GM12878 (cell line): ENCODE results near the gene DNAJC15. TPM values are rescaled to one million over a fixed set of nuclear protein-coding genes. Genes with fewer than 3 reads are reported as not detected.

ENCODE experiments used
- ATAC-seq: fragments of 200-7000 bp; cut with Tn5 transposase; 3 replicates; pipeline ENCODE4 v1.9.1; 2020; ENCODE audit warnings: mild to moderate bottlenecking, moderate library complexity
- BruUV-seq: library from RNA; stranded (reverse); fragments of 400-500 nt; replicated peaks from 2 replicates; lab custom pipeline; 2021; lab: Mats Ljungman, UMichigan
- CTCF ChIA-PET: fragments of 300-600 bp; sonication (Branson Sonifier 250); formaldehyde crosslinking; extraction: SDS; loops from one replicate; lab custom pipeline; 2021; ENCODE audit warnings: inconsistent platforms; lab: Yijun Ruan, JAX
- POLR2A ChIA-PET: fragments of 350-600 bp; formaldehyde crosslinking; extraction: SDS; loops from one replicate; lab custom pipeline; 2021; ENCODE audit warnings: inconsistent platforms; lab: Charles Lee
- RAD21 ChIA-PET: fragments of 300-600 bp; sonication (Branson Sonifier 250); formaldehyde crosslinking; loops from one replicate; lab custom pipeline; 2023; ENCODE audit warnings: antibody characterized with exemption; ENCODE audit not compliant: unreplicated experiment; lab: Charles Lee
- SMC1A ChIA-PET: fragments of 300-600 bp; sonication (Branson Sonifier 250); formaldehyde crosslinking; loops from one replicate; lab custom pipeline; 2023; ENCODE audit not compliant: unreplicated experiment, uncharacterized antibody; lab: Charles Lee
- DNase-seq: peaks from one replicate; pipeline ENCODE4 v3.0.0-alpha.2; 2011; ENCODE audit warnings: low read depth, low spot score
- FAIRE-seq: peaks from 3 replicates; lab custom pipeline; 2011; peaks lifted over from hg19 to GRCh38; lab: Jason Lieb, UNC
- H2AFZ ChIP-seq: 2 replicates; pipeline ENCODE4 v1.6.0; 2011; ENCODE audit warnings: low read depth, low read length, control low read depth; ENCODE audit not compliant: control insufficient read depth
- H3K27ac ChIP-seq: 2 replicates; pipeline ENCODE4 v1.5.1; 2011; ENCODE audit warnings: control low read depth; ENCODE audit not compliant: control insufficient read depth, insufficient read depth
- H3K27me3 ChIP-seq, 2 experiments: replicated peaks in 1 of 2; 2 replicates each; pipeline versions ENCODE4 v1.6.0 to v1.6.1; 2011; ENCODE audit warnings: low read length in 1 of 2; ENCODE audit not compliant: control insufficient read depth in 2 of 2, insufficient read depth in 2 of 2
- H3K36me3 ChIP-seq, 2 experiments: 2 replicates each; pipeline ENCODE4 v1.5.1; 2011; ENCODE audit warnings: low read length in 1 of 2; ENCODE audit not compliant: control insufficient read depth in 2 of 2, insufficient read depth in 2 of 2
- H3K4me1 ChIP-seq: 2 replicates; pipeline ENCODE4 v1.6.1; 2011; ENCODE audit warnings: mild to moderate bottlenecking, low read length, moderate library complexity, mixed read lengths; ENCODE audit not compliant: control insufficient read depth, insufficient read depth
- H3K4me2 ChIP-seq: 2 replicates; pipeline ENCODE4 v1.6.0; 2011; ENCODE audit warnings: control low read depth; ENCODE audit not compliant: control insufficient read depth, insufficient read depth
- H3K4me3 ChIP-seq: fragments of 200-600 bp; sonication (generic); 2 replicates; pipeline ENCODE4 v1.5.1; 2016
- H3K79me2 ChIP-seq: 2 replicates; pipeline ENCODE4 v1.6.0; 2011; ENCODE audit warnings: low read length; ENCODE audit not compliant: control insufficient read depth, insufficient read depth
- H3K9ac ChIP-seq: 2 replicates; pipeline ENCODE4 v1.8.0; 2011; ENCODE audit warnings: low read length, control low read depth, mixed read lengths; ENCODE audit not compliant: control insufficient read depth, insufficient read depth
- H3K9me3 ChIP-seq: replicated peaks from 3 replicates; pipeline ENCODE4 v1.5.1; 2011; ENCODE audit warnings: mild to moderate bottlenecking, low read length; ENCODE audit not compliant: control insufficient read depth, insufficient read depth
- H4K20me1 ChIP-seq: 2 replicates; pipeline ENCODE4 v1.6.0; 2011; ENCODE audit not compliant: control insufficient read depth, insufficient read depth
- CEBPB ChIP-seq, 2 experiments: fragments of 150-350 bp in 1 of 2; IDR thresholded peaks; 2 replicates each; pipeline ENCODE4 v1.6.1; 2012 to 2014; ENCODE audit warnings: low read depth in 2 of 2, low read length in 2 of 2, borderline replicate concordance in 1 of 2, inconsistent platforms in 1 of 2
- CEBPZ ChIP-seq: fragments of 150-350 bp; IDR thresholded peaks from 2 replicates; pipeline ENCODE4 v1.6.1; 2016; ENCODE audit warnings: low read depth, low read length
- DPF2 ChIP-seq: fragments of 450-650 bp; IDR thresholded peaks from 2 replicates; pipeline ENCODE4 v1.6.1; 2017; ENCODE audit warnings: mild to moderate bottlenecking
- LARP7 ChIP-seq: fragments of 450-650 bp; IDR thresholded peaks from 2 replicates; pipeline ENCODE4 v1.6.1; 2017; ENCODE audit warnings: mild to moderate bottlenecking
- NR2C1 ChIP-seq: fragments of 450-650 bp; IDR thresholded peaks from 2 replicates; pipeline ENCODE4 v1.6.1; 2017; ENCODE audit warnings: antibody characterized with exemption, mild to moderate bottlenecking, moderate library complexity
- PBX3 ChIP-seq: IDR thresholded peaks from 2 replicates; pipeline ENCODE4 v1.6.1; 2011; ENCODE audit warnings: mild to moderate bottlenecking, low read depth, low read length, moderate library complexity; ENCODE audit not compliant: insufficient replicate concordance
- TCF7 ChIP-seq: IDR thresholded peaks from 2 replicates; pipeline ENCODE4 v1.6.1; 2014; ENCODE audit warnings: antibody characterized with exemption, borderline replicate concordance
- ZBTB40 ChIP-seq: fragments of 450-650 bp; IDR thresholded peaks from 2 replicates; pipeline ENCODE4 v1.6.1; 2016; ENCODE audit warnings: mild to moderate bottlenecking, moderate library complexity, borderline replicate concordance
- ZNF687 ChIP-seq: fragments of 450-650 bp; IDR thresholded peaks from 2 replicates; pipeline ENCODE4 v1.6.1; 2017; ENCODE audit warnings: mild to moderate bottlenecking, moderate library complexity
- ZZZ3 ChIP-seq: IDR thresholded peaks from 2 replicates; pipeline ENCODE4 v1.6.1; 2011; ENCODE audit warnings: low read depth; ENCODE audit not compliant: control insufficient read depth, insufficient read length
- in situ Hi-C: fragments of 300-500 bp; cut with MboI; formaldehyde crosslinking; loops from 9 replicates; pipeline ENCODE4 v1.14.3; 2018; ENCODE audit warnings: mixed read lengths
- intact Hi-C: fragments of 100-400 bp; cut with micrococcal nuclease; formaldehyde crosslinking; loops from one replicate; pipeline ENCODE4 v1.14.2; 2022; ENCODE audit not compliant: unreplicated experiment
- polyA plus RNA-seq, 11 experiments: library from polyadenylated mRNA; depleted of rRNA in 4 of 11; unstranded in 6 of 11; stranded (reverse) in 5 of 11; fragments of >200 nt; fragmentation: Nextera tagmentation in 4 of 11; fragmentation: Illumina TruSeq in 1 of 11; extraction: Ambion mirVana in 4 of 11; extraction: Trizol in 1 of 11; gene quantifications; 1 replicate in 1 of 11; 2 replicates in 10 of 11; pipeline versions ENCODE4 v1.2.1 to v1.2.3, GENCODE V29; 2011 to 2016; ENCODE audit warnings: inconsistent platforms in 2 of 11, missing spikeins in 2 of 11, low read depth in 1 of 11
- total RNA-seq, 4 experiments: library from RNA; depleted of rRNA in 3 of 4; stranded (reverse); fragments of >200 nt in 3 of 4; fragmentation: Illumina TruSeq in 1 of 4; extraction: Trizol in 1 of 4; gene quantifications; 2 replicates each; pipeline versions ENCODE4 v1.2.1 to v1.2.3, GENCODE V29; 2013 to 2021

The DNAJC15 gene
- total and polyA plus RNA-seq, 10 of the 15 experiments (the other 5 are each of a cell fraction or from before 2014, with no cell fraction given): 13.1 to 104 (median 54.4) TPM

- no peak overlapping the region for H3K27ac ChIP-seq
- ChIA-PET CTCF (interaction anchor here (0.9 to 3.8 kb wide), 12 partner anchors 9 to 718 kb away, joined by 3 to 28 read pairs (median 5); no protein-coding TSS in a partner anchor), SMC1A (interaction anchor here (0.6 to 5.6 kb wide), 8 partner anchors 9 to 718 kb away, joined by 3 to 45 read pairs (median 10); partner anchors contain the start of gene EPSTI1), POLR2A (no interaction called here), RAD21 (interaction anchor here (0.8 to 2.0 kb wide), 5 partner anchors 9 to 114 kb away, joined by 3 to 9 read pairs (median 5); no protein-coding TSS in a partner anchor)
- FAIRE-seq: no peak
- no peak overlapping the region for H3K4me2 ChIP-seq
- in situ Hi-C loops (no loop called here), intact Hi-C loops (loop anchor here (5.0 kb wide), 1 partner anchor 716 kb away; no protein-coding TSS in a partner anchor)
- H3K4me3 ChIP-seq: no peak overlapping the region
- no peak for ATAC-seq
- no peak for DNase-seq
- no TSS peak for BruUV-seq
- H3K4me1 ChIP-seq: peaks cover 2% of the 10 kb centered on the region; the same call in 1 of the 2 replicates
- H3K36me3 ChIP-seq: peaks cover 2 to 3% of the 10 kb centered on the region in 2 experiments; a peak in 3 of 4 replicates
- TF ChIP-seq ZBTB40 (no peak), NR2C1 (no peak), ZZZ3 (no peak), ZNF687 (no peak), CEBPB (IDR thresholded peaks at IDR 0.05; ENCODE audit: borderline replicate concordance in 1 of 2, low read depth in 2 of 2, low read length in 2 of 2) (no peak), DPF2 (no peak), PBX3 (no peak), TCF7 (no peak), CEBPZ (no peak), LARP7 (no peak)
- H3K27me3 ChIP-seq: no peaks in the 10 kb centered on the region
- no peak overlapping the region for H3K9ac ChIP-seq
- no peak overlapping the region for H2AFZ ChIP-seq
- H3K9me3 ChIP-seq: peaks cover 8% of the 10 kb centered on the region
- no peaks in the 10 kb centered on the region for H3K79me2 ChIP-seq
- no peaks in the 10 kb centered on the region for H4K20me1 ChIP-seq
Observed at GRCh38 chr13:43086181-43086580, 62.8 kb downstream of the DNAJC15 start.
